ENCODE data around the gene GPR17. TPM values are rescaled to one million over a fixed set of nuclear protein-coding genes. Genes with fewer than 3 reads are reported as not detected.

Gene GPR17
- total RNA-seq, 1 experiment from 2014 or later: not detected

DNA sequence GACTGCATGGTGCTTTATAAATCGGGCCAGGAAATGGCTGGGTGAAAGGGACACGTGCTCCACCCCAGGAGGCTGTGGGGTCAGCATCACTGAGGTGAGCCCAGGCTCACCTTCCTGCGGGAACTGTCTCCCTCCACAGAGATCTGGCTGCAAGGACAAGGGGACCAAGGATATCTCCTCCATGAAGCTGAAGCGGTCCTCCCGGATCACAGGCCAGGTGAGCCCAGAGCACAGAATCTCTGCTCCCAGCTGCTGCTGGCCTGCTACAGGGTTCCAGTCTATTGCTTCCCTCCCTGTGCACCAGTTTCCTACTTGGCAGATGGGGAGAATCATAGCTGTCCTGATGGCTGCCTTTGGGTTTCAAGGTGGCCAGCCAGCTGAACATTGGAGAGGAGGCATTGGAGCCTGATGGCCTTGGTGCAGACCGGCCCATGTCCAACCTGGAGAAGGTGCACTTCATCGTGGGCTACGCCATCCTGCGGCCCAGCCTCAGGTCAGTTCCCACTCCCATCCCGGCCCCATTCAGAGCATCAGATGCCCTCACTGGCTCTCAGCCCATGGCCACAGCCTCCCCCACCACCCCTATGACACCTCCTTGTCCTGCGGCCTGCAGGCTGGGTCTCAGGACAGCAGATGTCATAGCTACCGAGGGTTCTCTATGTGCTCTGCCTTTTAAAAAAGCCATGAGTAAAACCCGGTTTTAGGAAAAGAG lies 33.7 kb upstream of the GPR17 start:
- no peak for DNase-seq (ENCODE audit: extremely low read depth, low read depth)

DNA sequence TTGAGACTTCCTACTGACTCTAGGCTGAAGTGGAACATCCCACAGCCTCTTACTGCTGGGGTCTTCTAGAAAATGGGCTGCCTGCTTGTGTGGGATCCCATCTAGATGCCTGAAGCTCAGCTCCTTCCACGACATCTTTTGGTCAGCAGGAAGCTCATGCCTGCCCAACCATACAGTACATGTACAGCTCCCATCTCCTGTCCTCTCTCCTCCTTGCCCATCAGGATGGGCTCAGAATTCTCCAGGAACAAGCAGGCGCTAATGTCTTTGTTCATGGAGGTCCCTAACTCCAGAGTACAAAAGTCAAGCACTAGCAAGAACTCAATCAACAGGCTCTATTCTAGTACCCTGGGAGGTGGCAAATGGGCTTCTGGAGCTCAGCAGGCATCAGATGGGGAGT lies 31.7 kb upstream of the GPR17 start:
- no peak for DNase-seq (ENCODE audit: extremely low read depth, low read depth)

DNA sequence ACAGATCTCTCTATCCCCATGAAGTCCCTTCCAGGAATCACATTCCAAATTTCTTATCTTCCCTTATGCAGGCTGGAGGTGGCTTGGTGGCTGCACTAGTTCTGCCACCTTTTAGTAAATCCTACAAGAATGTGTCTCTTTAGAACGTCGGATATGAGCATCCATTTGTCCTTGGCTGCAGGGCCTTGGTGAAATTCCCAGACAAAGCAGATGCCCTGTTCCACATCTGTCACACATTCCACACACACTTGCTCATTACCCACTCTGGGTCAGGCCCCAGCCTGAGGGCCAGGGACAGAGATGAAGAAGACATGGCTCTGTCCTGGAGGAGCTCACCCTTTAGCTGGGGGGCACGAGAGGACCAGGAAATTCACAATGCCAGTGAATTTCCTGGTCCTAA lies 31.2 kb upstream of the GPR17 start:
- DNase-seq (ENCODE audit: extremely low read depth, low read depth): no peak

DNA sequence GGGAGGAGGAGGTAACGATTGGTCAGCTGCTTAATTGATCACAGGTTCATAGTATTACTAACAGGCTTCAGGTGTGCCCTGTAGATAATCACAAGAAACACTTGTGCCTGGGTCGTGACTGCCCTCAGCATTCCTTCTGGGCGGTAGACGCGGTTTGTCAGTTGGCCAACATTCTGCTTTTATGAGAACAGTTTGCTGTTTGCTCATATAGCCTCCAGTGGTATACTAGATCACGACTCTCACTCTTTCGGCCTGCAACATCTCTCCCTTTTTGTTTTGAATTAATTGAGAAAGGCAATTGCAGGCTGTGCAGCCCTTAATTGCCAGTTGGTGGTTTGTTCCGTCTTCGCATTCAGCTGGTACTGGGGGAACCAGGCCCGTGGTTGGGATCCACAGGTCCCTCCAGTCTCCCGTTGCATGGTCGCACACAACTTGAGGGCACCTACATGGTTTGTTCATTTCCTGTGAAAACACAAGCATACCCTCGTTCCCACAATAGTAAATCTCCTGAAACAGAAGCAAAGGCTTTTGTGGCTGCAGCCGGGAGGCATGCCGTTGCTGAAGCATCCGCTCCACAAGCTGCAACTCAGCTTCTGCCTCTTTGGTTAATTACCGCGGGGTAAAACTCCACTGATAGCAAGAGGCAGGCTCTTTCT lies 30.3 kb upstream of the GPR17 start:
- no peak for DNase-seq (ENCODE audit: extremely low read depth, low read depth)

DNA sequence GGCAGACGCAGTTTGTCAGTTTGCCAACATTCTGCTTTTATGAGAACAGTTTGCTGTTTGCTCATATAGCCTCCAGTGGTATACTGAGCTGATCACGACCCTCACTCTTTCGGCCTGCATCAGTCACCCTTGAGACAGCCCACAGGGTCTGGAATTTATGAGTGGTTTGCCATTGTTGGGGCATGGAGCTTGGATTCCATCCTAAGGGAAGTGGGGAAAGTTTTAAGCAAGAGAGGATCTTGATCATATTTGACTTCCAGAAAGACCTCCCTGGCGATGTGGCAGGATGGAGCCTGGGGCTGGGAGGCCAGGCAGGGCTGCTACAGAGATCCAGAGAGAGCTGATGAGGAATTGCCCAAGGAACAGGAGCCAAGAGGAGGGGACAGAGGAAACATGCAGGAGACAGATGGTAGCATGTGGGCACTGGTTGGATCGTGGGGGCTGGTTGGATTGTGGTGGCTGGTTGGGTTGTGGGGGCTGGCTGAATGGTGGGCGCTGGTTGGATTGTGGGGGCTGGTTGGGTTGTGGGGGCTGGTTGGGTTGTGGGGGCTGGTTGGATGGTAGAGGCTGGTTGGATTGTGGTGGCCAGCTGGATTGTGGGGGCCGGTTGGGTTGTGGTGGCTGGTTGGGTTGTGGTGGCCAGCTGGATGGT lies 27.3 kb upstream of the GPR17 start:
- no peak for DNase-seq (ENCODE audit: extremely low read depth, low read depth)

DNA sequence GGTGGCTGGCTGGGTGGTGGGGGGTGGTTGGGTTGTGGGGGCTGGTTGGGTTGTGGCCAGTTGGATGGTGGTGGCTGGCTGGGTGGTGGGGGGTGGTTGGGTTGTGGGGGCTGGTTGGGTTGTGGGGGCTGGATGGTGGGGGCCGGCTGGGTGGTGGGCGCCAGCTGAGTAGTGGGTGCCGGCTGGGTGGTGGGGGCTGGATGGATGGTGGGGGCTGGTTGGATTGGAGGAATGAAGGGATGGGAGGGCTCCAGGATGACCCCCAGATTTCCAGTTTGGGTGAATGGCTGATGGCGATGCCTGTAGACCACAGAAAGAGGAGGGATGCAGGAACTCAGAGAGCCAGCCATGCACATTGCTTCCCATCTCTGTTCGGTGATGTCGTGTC lies 26.8 kb upstream of the GPR17 start:
- DNase-seq (ENCODE audit: extremely low read depth, low read depth): no peak

DNA sequence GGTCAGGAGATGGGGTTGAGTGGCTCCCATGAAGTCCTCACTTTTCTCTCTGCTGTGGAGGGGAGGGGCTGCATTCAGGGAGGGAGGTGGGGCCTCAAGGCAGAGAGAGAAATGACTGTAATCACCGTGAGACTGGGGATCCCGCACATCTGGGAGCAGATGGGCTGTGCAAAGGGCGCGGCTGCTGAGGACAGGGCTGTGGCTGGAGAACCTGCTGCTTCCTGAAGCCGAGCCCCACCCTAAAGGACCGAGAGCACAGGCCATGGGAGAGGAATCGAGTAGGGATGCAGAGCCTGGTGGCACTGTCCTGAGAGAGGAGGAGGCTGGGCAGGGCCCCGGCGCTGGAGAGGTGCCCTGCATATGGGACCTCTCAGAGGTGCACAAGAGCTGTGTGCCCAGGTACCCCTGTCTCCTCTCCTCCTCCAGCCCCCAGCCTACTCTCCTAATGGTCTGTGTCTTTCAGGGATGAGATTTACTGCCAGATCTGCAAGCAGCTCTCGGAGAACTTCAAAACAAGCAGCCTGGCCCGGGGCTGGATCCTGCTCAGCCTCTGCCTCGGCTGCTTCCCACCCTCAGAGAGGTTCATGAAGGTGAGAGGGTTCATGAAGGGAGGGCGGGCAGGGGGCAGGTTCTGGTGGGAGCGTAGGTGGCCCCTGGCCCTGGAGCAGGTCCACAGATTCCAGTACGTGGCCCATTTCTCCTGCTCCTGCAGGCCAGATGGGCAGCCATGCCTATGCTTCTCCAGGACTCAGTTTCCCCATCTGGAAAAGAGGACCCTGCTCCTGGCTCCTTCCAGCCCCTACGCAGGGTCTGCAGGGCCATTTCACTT lies 25.9 kb upstream of the GPR17 start:
- no peak for DNase-seq (ENCODE audit: extremely low read depth, low read depth)

DNA sequence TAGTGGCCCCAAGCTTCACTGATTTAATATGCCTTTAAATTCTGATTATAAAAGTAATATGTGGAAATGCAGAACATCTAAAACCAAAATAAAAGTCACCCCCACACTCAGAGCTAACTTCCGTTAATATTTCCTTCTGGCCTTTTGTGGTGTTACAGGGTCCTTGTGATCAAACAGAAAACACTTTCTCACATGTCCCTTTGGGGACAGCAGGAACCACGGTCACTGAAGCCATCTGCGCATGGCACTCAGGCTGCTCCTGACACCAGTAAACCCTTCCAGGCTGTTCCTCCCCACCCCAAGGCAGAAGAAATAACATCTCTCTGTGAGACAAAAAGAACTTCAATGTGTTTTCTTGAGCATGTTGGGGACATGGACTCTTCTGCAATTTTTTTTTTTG lies 25.1 kb upstream of the GPR17 start:
- DNase-seq (ENCODE audit: extremely low read depth, low read depth): no peak

DNA sequence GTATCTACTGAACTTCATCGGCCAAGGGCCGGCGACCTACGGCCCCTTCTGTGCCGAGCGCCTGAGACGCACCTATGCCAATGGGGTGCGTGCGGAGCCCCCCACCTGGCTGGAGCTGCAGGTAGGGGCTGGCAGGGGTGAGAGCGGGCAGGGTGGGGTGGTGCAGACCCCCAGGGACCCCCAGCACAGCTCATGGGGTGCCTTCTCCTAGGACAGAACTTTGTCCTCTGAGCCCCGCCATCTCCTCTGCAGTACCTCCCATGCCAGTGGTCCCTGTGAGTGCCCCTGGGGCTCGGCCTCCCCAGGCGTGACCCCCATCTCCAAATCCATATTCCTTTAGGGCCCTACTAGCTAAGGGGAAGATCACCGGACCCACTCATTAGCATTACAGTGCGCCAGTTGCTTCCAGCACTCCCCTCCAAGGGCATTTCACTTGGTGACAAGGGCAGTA lies 23.9 kb upstream of the GPR17 start:
- DNase-seq (ENCODE audit: extremely low read depth, low read depth): no peak

DNA sequence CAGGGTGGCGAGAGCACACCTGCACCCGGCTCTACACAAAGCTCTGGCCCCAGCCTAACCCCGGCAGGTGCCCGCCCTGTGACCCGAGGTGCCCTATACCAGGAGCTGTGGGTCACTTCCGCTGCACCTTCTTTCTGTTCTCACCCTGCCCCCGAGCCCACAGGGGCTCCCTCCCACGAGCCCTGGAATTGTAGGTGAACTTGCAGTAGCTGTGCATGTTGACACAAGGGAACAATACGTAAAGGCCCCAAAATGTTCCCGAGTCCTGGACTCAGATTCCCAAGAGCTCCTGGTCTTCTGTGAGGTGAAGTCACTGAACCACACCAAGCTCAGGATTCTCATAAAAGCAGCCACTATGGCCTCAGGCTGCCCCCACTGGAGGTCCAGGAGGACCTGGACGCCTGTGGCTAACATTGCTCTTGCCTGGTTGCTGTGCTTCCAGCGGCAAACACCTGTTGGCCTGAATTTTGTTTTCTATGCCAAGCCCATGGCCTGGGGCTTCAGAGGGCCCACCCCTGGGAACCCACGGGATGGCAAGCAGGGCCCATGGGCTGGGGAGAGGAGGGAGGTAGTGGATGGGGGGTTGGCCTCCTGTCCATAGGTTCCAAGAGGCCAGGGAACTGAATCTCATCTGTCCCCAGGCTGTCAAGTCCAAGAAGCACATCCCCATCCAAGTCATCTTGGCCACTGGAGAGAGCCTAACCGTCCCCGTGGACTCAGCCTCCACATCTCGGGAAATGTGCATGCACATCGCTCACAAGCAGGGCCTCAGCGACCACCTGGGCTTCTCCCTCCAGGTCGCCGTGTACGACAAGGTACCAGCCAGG lies 23.2 kb upstream of the GPR17 start:
- DNase-seq (ENCODE audit: extremely low read depth, low read depth): no peak

DNA sequence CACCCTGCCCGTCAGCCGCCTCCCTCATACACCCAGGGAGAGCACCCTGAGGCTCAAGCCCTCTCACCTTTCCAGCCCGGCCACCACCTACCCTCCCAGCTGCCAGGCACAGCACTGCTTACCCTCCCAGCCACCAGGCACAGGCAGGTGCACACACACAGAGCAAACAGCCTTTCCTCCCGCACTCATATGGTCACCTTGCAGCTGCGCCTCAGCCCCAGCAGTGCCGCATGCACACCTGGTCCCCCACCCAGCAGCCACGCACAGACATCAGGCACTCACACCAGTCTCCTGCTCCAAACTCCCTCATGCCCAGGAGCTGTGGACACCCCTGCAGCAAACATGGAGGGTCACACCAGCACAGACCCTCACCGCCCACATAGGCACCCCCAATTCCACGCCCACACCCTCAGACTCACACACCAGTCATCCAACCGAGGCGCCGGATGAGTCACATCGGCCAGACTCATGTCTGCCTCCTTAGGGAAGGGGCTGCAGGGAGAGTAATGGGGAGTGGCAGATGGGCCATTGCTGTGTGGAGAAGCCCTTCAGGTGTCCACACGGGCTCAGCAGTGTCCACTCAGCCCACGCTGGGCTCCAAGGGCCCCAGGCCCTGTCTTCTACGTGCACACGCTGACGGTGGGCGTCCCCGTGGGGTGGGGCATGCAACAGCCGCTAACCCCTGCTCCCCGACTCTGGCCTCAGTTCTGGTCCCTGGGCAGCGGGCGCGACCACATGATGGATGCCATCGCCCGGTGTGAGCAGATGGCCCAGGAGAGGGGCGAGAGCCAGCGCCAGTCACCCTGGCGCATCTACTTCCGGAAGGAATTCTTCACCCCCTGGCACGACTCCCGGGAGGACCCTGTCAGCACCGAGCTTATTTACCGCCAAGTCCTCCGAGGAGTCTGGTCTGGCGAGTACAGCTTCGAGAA lies 22.3 kb upstream of the GPR17 start:
- no peak for DNase-seq (ENCODE audit: extremely low read depth, low read depth)

DNA sequence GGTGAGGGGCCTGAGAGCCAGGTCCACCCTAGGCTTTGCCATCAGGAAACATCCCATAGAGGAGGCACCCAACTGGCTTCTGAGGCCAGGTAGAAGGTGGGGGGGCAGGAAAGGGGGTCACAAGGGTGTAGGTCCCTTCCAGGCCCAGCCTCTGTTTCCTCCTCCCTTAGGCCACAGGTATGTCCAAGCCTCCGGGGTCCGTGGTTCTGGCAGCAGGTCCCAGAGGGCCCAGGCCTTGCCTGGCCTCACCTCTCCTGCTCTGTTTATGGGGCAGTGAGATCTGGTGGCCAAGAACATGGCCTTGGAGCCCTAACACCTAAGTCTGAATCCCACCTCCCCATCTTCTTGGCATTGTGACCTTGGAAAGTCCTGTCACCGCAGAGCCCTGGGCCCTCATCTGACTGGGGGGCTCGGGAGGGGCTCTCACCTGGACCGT lies 21.6 kb upstream of the GPR17 start:
- DNase-seq (ENCODE audit: extremely low read depth, low read depth): no peak

DNA sequence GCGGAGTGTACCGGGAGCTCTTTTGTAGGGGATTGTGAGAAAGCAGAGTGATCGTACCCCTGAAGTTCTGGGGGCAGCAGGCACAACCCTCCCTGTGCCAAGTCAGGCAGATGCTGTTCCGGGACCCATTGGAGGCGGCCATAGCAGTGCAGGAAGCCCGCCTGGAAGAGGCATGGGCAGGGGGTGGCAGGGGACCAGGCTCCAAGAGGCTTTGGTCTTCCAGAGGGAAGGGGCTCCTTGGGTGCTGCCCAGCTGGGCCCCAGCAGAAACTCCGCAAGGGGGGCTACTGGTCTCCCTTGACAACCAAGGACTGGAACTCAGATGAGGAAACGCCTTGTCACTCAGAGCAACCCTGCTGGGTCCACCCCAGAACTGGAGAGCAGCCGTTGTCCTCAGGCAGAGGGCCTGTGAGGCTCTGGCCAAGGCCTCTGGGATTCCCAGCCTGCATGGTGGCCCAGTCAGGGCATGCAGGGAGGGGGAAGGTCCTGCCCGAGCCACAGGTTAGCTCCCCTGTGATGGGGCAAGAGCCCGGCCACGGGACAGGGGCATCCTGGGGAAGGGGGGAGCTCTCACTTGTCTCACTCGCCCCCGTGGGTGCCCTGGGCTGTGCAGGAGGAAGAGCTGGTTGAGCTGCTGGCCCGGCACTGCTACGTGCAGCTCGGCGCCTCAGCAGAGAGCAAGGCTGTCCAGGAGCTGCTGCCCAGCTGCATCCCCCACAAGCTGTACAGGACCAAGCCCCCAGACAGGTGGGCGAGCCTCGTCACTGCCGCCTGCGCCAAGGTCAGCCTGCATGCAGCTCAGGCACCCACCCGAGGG lies 21.0 kb upstream of the GPR17 start:
- DNase-seq (ENCODE audit: extremely low read depth, low read depth): no peak

DNA sequence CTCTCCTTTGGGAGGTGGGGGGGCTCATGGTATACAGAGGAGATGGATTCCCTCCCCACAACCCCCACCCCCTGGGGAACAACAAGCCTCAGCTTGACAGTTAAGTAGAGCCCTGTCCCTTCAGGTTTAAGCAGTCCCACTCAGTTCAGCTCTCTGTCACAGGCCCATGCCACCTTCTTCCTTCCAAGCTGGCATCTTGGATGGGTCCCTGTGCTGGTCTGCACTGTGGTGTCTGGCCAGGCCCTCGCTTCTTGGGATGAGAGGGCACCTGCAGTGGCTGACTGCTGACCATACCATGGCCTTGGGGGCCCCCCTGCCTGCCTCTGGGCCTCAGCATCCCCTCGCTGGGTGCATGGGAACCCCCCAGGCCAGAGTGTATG lies 20.4 kb upstream of the GPR17 start:
- DNase-seq (ENCODE audit: extremely low read depth, low read depth): no peak

DNA sequence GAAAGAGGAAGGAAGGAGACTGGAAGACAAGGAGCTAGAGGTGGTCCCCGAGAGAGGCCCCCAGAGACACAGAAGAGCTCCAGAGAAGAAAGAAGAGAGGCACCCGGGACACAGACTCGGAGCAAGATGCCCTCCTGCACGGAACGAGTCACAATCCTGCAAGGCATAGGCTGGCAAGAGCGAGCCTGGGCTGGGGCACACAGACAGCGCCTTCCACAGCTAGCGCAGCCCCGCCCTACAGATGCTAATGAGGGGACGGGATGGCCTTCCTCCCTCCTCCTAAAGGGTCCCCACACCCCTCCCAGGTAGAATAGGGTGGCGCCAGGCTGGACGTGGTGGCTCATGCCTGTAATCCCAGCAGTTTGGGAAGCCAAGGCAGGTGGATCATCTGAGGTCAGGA lies 19.8 kb upstream of the GPR17 start:
- DNase-seq (ENCODE audit: extremely low read depth, low read depth): no peak

DNA sequence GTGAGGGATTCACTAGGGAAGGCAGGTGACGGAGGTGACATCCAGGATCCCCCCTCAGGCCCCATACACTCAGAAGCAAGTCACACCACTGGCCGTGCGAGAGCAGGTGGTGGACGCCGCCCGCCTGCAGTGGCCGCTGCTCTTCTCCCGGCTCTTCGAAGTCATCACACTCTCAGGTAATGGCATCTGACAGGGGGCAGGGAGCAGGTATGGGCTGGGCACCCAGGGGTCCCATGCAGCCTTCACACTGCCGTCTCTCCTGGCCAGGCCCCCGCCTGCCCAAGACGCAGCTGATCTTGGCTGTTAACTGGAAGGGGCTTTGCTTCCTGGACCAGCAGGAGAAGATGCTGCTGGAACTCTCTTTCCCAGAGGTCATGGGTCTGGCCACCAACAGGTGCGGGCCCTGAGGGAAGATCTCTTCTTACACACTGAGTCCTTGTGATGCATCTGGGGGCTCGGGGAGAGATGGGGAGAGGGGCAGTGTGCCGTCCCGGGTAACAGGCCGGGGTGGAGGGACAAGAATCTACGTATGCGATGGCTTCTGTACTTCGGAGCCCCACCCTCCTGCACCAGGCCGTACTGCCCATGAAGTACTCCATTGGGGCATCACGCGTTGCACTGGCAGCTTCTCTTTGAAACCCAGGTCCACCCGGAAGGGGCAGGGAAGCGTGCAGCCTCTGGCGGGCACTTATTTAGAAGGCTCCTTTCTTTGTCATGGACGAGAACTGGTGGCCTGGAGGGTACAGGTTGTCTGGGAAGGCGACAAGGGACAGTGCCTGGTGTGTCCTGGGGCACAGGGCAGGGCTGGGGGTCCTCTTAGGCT lies 18.8 kb upstream of the GPR17 start:
- no peak for DNase-seq (ENCODE audit: extremely low read depth, low read depth)

DNA sequence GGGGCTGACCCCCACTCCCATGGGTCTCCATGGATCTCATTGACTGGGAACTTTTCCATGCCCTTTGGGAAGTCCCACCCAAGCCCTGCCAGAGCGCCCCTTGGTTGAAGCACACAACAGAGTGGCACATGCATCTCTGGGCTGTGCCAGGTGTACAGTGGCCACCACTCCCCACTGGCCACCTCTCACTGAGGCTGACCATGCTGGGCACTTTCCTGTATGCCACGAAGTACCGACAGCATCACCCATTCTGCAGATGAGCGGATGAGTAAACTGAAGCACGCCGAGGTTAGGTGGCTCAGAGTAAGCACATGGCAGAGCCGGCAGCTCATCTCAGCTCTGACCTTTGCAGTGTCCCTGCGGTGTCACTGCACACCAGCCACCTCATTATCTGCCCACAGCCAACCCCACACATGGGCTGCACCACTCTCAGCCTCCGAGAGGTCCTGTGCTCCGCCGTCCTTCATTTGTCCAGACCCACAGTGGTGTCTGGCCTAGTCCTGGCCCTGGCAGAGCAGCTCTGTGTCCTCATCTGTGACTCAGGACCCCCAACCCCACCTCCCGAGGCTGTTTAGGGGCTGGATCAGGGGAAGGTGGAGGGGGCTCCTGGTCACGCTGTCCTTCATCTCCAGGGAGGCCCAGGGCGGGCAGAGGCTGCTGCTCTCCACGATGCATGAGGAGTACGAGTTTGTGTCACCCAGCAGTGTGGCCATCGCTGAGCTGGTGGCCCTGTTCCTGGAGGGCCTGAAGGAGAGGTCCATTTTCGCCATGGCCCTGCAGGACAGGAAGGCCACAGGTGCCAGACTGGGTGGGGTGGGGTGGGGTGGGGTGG lies 18.0 kb upstream of the GPR17 start:
- DNase-seq (ENCODE audit: extremely low read depth, low read depth): no peak

All from NCI-H460 (cell line).